ENCODE results near the gene CCDC110. TPM values are rescaled to one million over a fixed set of nuclear protein-coding genes. Genes with fewer than 3 reads are reported as not detected.
A peak's percentile ranks its signal among the peaks of the same experiment; 100 is the strongest.

Gene CCDC110
- total and polyA plus RNA-seq, 2 experiments from 2014 or later, result 0.13 to 0.22 TPM

DNA sequence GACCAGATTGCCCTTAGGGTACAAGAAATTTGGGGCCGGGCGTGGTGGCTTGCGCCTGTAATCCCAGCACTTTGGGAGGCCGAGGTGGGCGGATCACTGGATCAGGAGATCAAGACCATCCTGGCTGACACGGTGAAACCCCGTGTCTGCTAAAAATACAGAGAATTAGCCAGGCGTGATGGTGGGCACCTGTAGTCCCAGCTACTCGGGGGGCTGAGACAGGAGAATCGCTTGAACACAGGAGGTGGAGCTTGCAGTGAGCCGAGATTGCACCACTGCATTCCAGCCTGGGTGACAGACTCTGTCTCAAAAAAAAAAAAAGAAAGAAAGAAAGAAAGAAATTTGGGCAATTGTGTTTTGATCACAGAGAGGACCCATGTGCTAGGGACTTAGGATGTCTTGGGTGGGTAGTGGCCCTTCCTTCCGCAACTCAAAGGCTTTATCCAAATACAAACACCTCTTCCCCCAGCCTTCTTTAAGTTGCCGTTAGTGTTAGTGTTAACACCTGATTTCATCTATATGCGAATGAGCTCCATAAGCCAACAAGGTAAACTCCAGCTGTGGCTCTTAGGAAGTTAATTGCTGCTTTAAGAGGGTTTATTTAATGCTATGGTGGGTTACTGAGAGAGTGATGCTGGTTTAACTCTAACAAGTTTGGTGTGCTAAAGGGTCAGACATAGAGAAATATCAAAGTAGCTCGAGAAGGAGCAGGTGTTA is 8.6 kb upstream of the CCDC110 start:
- no peaks in the 10 kb centered on the region for H3K9me2 ChIP-seq (ENCODE audit: insufficient read depth)
- H3K4me2 ChIP-seq (ENCODE audit: unreplicated experiment), result no peak overlapping the region
- WGBS, 2 experiments (ENCODE audit: low coverage in 1 of 2, low lambda C conversion rate in 2 of 2, missing lambda C conversion rate in 2 of 2), result 69 to 72% methylated on average over 15 of the region's 15 CpGs
- in situ Hi-C loops (cut with MboI), result no loop called here
- H3K27me3 ChIP-seq (replicated peaks; ENCODE audit: insufficient read depth), result peaks cover 20% of the 10 kb centered on the region
- no peaks in the 10 kb centered on the region for H4K20me1 ChIP-seq (ENCODE audit: insufficient read depth)
- no peak overlapping the region for H3K9ac ChIP-seq
- H3F3A ChIP-seq (ENCODE audit: insufficient read depth), result no peaks in the 10 kb centered on the region
- no peaks in the 10 kb centered on the region for H3K36me3 ChIP-seq (ENCODE audit: low read depth)
- H3K4me3 ChIP-seq, result no peak overlapping the region
- no peaks in the 10 kb centered on the region for H3K9me3 ChIP-seq (ENCODE audit: low read depth)
- no peak overlapping the region for H2AFZ ChIP-seq
- no peak overlapping the region for H3K27ac ChIP-seq
- H3K4me1 ChIP-seq (ENCODE audit: insufficient read depth), result no peaks in the 10 kb centered on the region
- H3K79me2 ChIP-seq (ENCODE audit: insufficient read depth), result no peaks in the 10 kb centered on the region
- no peak for TF ChIP-seq EZH2 (IDR thresholded peaks at IDR 0.05; ENCODE audit: insufficient read depth, poor library complexity, severe bottlenecking)
- TF ChIP-seq EZH2phosphoT487 (IDR thresholded peaks at IDR 0.05; ENCODE audit: insufficient read depth, low read depth), result no peak
- no peak for DNase-seq

DNA sequence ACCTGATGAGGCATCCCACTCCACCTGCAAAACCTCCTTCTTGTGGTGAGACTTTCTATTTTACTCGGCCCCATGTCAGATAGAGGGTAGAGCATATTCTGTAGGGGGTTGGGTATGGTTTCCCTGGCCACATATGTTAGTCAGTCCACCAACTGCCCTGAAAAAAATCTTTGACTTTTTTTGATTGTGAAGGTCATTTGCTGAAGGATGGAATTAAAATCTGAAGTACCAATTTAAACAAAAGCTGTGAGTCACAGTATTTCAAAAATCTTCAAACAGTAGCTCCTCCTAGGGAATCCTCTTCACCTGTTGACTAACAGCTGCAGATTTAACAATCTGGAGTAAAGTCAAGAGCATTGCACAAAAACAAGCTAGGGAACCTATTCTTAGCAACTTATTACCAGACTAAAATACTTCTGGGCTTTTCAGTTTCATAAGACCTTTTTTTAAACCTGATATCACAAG is 8.0 kb upstream of the CCDC110 start:
- Histone ChIP-seq H3K27me3 (replicated peaks; ENCODE audit: insufficient read depth) (peaks cover 20% of the 10 kb centered on the region), H3K79me2 (ENCODE audit: insufficient read depth) (no peaks in the 10 kb centered on the region), H3K9me3 (ENCODE audit: low read depth) (no peaks in the 10 kb centered on the region), H4K20me1 (ENCODE audit: insufficient read depth) (no peaks in the 10 kb centered on the region), H3K9ac (no peak overlapping the region), H3K4me2 (ENCODE audit: unreplicated experiment) (no peak overlapping the region), H3K27ac (no peak overlapping the region), H3K9me2 (ENCODE audit: insufficient read depth) (no peaks in the 10 kb centered on the region), H2AFZ (no peak overlapping the region), H3K36me3 (ENCODE audit: low read depth) (no peaks in the 10 kb centered on the region), H3F3A (ENCODE audit: insufficient read depth) (no peaks in the 10 kb centered on the region), H3K4me3 (no peak overlapping the region), H3K4me1 (ENCODE audit: insufficient read depth) (no peaks in the 10 kb centered on the region)
- in situ Hi-C loops (cut with MboI), result no loop called here
- TF ChIP-seq EZH2 (IDR thresholded peaks at IDR 0.05; ENCODE audit: insufficient read depth, poor library complexity, severe bottlenecking), result no peak
- TF ChIP-seq EZH2phosphoT487 (IDR thresholded peaks at IDR 0.05; ENCODE audit: insufficient read depth, low read depth), result no peak
- DNase-seq, result no peak
- 62 to 74% methylated on average over 1 of the region's 1 CpG for WGBS, 2 experiments (ENCODE audit: low coverage in 1 of 2, low lambda C conversion rate in 2 of 2, missing lambda C conversion rate in 2 of 2)

DNA sequence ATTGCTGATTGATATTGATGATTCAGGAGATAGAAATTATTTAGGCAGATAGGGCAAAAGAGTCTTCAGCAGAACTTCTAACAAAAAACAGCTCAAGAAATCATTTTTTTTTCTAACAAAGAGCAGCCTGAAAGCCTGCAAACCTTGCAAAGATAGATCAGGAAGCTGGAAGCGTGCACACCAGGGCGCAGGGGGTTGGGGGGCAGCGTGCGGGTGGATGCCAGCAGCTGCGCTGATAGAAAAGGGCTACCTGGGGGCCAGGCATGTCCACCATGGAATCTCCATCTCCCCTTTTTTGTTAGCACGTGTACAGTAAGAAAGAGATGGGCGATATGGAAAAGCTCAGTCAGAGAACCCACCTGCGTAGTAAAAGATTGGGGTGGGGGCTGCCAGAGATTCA is 1.7 kb upstream of the CCDC110 start:
- in situ Hi-C loops (cut with MboI), result no loop called here
- no peaks in the 10 kb centered on the region for H3K79me2 ChIP-seq (ENCODE audit: insufficient read depth)
- 0 out of 2 replicates have a peak, but pooled peaks cover 3% of the 10 kb centered on the region for H3F3A ChIP-seq (ENCODE audit: insufficient read depth)
- no peaks in the 10 kb centered on the region for H3K36me3 ChIP-seq (ENCODE audit: low read depth)
- no peak overlapping the region for H2AFZ ChIP-seq
- no peak overlapping the region for H3K9ac ChIP-seq
- H3K9me3 ChIP-seq (ENCODE audit: low read depth), result no peaks in the 10 kb centered on the region
- peaks cover 3% of the 10 kb centered on the region; the same call in 1 of the 2 replicates for H3K4me1 ChIP-seq (ENCODE audit: insufficient read depth)
- TF ChIP-seq EZH2phosphoT487 (IDR thresholded peaks at IDR 0.05; ENCODE audit: insufficient read depth, low read depth) (no peak), EZH2 (IDR thresholded peaks at IDR 0.05; ENCODE audit: insufficient read depth, poor library complexity, severe bottlenecking) (no peak)
- no peak for DNase-seq
- WGBS, 2 experiments (ENCODE audit: low coverage in 1 of 2, low lambda C conversion rate in 2 of 2, missing lambda C conversion rate in 2 of 2), result 96% methylated on average over 8 of the region's 8 CpGs
- no peaks in the 10 kb centered on the region for H4K20me1 ChIP-seq (ENCODE audit: insufficient read depth)
- no peak overlapping the region for H3K27ac ChIP-seq
- no peak overlapping the region for H3K4me2 ChIP-seq (ENCODE audit: unreplicated experiment)
- no peaks in the 10 kb centered on the region for H3K9me2 ChIP-seq (ENCODE audit: insufficient read depth)
- H3K4me3 ChIP-seq, result no peak overlapping the region
- peaks cover 8% of the 10 kb centered on the region; the same call in 1 of the 2 replicates for H3K27me3 ChIP-seq (replicated peaks; ENCODE audit: insufficient read depth)

DNA sequence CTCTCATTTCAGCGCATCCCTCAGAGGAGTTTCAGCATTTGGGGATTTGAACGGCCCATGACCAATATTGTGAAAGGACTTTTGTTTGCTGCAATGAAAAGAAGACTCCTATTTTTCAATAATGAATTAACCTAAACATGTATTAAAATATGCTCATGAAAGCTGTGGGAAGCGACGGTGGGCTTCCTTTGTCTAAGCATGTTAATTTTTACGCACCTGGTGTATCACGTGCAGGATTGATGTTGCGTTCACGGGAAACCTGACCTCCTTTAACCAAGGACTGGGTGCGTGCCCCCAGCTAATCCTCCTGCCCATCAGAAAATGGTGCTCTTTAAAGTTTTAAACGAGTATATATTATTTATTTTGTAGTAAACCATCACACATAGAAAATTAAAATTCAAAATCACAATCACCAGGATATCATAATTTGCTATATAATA is 590 bp upstream of the CCDC110 start:
- DNase-seq, result no peak
- Histone ChIP-seq H3K27ac (no peak overlapping the region), H3K36me3 (ENCODE audit: low read depth) (no peaks in the 10 kb centered on the region), H3K79me2 (ENCODE audit: insufficient read depth) (no peaks in the 10 kb centered on the region), H3K4me2 (ENCODE audit: unreplicated experiment) (peak overlapping the region; percentile 79), H3K4me1 (ENCODE audit: insufficient read depth) (peaks cover 10% of the 10 kb centered on the region), H3K9me3 (ENCODE audit: low read depth) (no peaks in the 10 kb centered on the region), H4K20me1 (ENCODE audit: insufficient read depth) (no peaks in the 10 kb centered on the region), H3F3A (ENCODE audit: insufficient read depth) (peaks cover 10% of the 10 kb centered on the region), H3K9me2 (ENCODE audit: insufficient read depth) (no peaks in the 10 kb centered on the region), H3K9ac (peak overlapping the region; percentile 83), H3K4me3 (peak overlapping the region; percentile 88), H3K27me3 (replicated peaks; ENCODE audit: insufficient read depth) (peaks cover 8% of the 10 kb centered on the region; the same call in 1 of the 2 replicates), H2AFZ (peak overlapping the region; percentile 97)
- 52 to 54% methylated on average over 10 of the region's 10 CpGs for WGBS, 2 experiments (ENCODE audit: low coverage in 1 of 2, low lambda C conversion rate in 2 of 2, missing lambda C conversion rate in 2 of 2)
- in situ Hi-C loops (cut with MboI), result no loop called here
- TF ChIP-seq EZH2phosphoT487 (IDR thresholded peaks at IDR 0.05; ENCODE audit: insufficient read depth, low read depth) (no peak), EZH2 (IDR thresholded peaks at IDR 0.05; ENCODE audit: insufficient read depth, poor library complexity, severe bottlenecking) (no peak)
